ENCODE data around the gene THRSP. TPM values are rescaled to one million over a fixed set of nuclear protein-coding genes. Genes with fewer than 3 reads are reported as not detected.
A peak's percentile ranks its signal among the peaks of the same experiment; 100 is the strongest.

THRSP gene
- total RNA-seq, 2 donors from 2014 or later, result not detected

DNA sequence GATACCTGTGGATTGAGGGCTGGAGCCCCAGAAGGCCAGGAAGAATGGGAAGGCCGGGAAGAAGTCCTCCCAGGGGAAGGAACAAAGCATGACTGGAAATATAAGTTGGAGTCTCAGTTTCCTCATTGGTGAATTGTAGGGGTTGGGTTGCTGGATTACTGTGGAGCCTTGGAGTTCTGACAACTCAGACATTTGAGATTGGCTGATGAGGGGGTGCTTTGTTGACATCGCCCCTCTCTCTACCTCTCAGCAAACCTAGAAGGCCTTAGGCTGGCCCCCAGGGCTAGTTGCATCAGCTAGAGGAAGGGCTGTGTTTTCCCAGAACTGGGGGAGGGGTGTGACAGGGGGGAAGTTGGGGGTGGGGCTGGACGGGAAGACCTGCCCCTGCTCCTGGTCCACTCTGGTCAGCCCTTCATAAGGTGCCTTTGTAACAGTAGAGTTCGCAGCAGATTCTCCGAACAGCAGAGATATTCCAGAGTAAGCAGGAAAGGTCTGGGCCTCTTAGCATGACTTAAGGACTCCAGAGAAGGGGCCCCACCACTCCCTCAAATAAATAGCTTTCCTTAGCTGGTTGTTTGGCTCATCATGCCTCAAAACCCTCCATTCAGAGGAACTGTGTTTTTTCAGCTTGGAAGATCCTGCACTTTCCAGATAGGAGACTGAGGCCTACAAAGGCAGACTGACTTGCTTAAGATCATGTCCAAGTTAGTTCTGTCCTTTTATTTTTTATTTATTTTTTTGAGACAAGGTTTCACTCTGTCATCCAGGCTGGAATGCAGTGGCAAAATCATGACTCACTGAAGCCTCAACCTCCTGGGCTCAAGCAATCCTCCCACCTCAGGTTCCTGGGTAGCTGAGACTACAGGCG is 12.5 kb upstream of the THRSP start:
- 68 to 90% methylated on average over 3 to 4 of the region's 6 CpGs for WGBS, 2 experiments (ENCODE audit: insufficient coverage in 1 of 2, insufficient read length in 1 of 2)
- Mint-ChIP-seq H3K36me3 (ENCODE audit: low read depth) (no peaks in the 10 kb centered on the region), H3K4me1 (peaks cover 11% of the 10 kb centered on the region), H3K9me3 (no peaks in the 10 kb centered on the region), H3K4me3 (no peak overlapping the region), H3K27me3 (ENCODE audit: insufficient read depth) (no peaks in the 10 kb centered on the region), H3K27ac (peak overlapping the region; percentile 84)
- Histone ChIP-seq H3K27me3 (ENCODE audit: control insufficient read depth, insufficient read depth, low read length, poor library complexity, severe bottlenecking) (no peaks in the 10 kb centered on the region), H3K4me3 (ENCODE audit: low read length) (no peak overlapping the region), H3K9ac (ENCODE audit: extremely low read depth, low read length, poor library complexity, severe bottlenecking) (no peak overlapping the region), H3K9me3 (ENCODE audit: control insufficient read depth, low read length) (no peaks in the 10 kb centered on the region), H3K27ac (ENCODE audit: low read depth, low read length) (no peak overlapping the region), H3K4me1 (ENCODE audit: control insufficient read depth, insufficient read depth, low read length) (no peaks in the 10 kb centered on the region), H3K36me3 (ENCODE audit: control insufficient read depth, insufficient read depth, low read length) (no peaks in the 10 kb centered on the region)
- DNase-seq, result peak; percentile 73
- TF ChIP-seq, protein P1, sequence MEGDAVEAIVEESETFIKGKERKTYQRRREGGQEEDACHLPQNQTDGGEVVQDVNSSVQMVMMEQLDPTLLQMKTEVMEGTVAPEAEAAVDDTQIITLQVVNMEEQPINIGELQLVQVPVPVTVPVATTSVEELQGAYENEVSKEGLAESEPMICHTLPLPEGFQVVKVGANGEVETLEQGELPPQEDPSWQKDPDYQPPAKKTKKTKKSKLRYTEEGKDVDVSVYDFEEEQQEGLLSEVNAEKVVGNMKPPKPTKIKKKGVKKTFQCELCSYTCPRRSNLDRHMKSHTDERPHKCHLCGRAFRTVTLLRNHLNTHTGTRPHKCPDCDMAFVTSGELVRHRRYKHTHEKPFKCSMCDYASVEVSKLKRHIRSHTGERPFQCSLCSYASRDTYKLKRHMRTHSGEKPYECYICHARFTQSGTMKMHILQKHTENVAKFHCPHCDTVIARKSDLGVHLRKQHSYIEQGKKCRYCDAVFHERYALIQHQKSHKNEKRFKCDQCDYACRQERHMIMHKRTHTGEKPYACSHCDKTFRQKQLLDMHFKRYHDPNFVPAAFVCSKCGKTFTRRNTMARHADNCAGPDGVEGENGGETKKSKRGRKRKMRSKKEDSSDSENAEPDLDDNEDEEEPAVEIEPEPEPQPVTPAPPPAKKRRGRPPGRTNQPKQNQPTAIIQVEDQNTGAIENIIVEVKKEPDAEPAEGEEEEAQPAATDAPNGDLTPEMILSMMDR (conservative IDR thresholded peaks at IDR 0.05), result no peak

DNA sequence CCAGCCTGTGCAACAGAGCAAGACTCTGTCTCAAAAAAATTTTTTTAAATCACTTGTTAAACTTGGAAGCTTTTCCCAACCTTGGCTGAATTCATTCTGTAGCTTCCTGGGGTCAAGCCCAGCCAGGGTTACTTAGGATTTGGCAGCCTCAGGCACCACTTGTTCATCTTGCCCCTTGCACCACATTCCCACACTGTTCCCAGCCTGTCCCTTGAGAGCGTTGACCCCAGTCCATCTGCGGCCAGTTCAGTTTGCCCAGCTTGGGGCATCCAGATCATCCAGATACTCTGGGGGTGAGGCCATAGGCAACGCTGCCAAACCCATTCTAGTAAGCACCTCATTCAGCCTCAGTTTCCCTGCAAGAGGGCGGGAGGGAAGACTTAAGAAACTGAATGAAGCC is 8.7 kb upstream of the THRSP start:
- Histone ChIP-seq H3K9me3 (ENCODE audit: control insufficient read depth, low read length) (no peaks in the 10 kb centered on the region), H3K36me3 (ENCODE audit: control insufficient read depth, insufficient read depth, low read length) (no peaks in the 10 kb centered on the region), H3K4me1 (ENCODE audit: control insufficient read depth, insufficient read depth, low read length) (no peaks in the 10 kb centered on the region), H3K27ac (ENCODE audit: low read depth, low read length) (no peak overlapping the region), H3K9ac (ENCODE audit: extremely low read depth, low read length, poor library complexity, severe bottlenecking) (no peak overlapping the region), H3K4me3 (ENCODE audit: low read length) (no peak overlapping the region), H3K27me3 (ENCODE audit: control insufficient read depth, insufficient read depth, low read length, poor library complexity, severe bottlenecking) (no peaks in the 10 kb centered on the region)
- H3K9me3 Mint-ChIP-seq, result no peaks in the 10 kb centered on the region
- H3K4me3 Mint-ChIP-seq, result no peak overlapping the region
- no peaks in the 10 kb centered on the region for H3K27me3 Mint-ChIP-seq (ENCODE audit: insufficient read depth)
- H3K36me3 Mint-ChIP-seq (ENCODE audit: low read depth), result no peaks in the 10 kb centered on the region
- no peak for DNase-seq
- no peak overlapping the region for H3K27ac Mint-ChIP-seq
- H3K4me1 Mint-ChIP-seq, result peaks cover 9% of the 10 kb centered on the region
- 93 to 100% methylated on average over 2 to 4 of the region's 4 CpGs for WGBS, 2 experiments (ENCODE audit: insufficient coverage in 1 of 2, insufficient read length in 1 of 2)
- TF ChIP-seq, protein P1 (conservative IDR thresholded peaks at IDR 0.05), result no peak

DNA sequence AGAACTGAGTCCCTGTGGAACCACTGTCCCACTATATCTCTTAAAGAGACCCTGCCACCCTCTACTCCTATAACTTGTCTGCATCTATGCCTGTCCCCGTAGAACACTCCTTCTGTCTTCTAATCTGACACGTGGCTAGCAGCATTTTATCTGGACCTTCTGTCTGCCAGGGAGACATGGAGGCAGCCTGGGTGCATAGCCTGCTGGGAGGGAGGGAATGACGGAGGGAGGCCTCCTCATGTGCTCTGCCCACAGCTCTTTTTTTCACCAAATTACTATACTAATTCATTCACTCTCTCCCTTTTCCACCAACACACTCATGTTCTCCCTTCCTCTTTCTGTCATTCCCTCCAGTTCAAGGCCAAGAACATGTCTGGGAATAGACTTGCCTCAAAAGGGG is 7.6 kb upstream of the THRSP start:
- H3K4me3 Mint-ChIP-seq, result no peak overlapping the region
- H3K36me3 Mint-ChIP-seq (ENCODE audit: low read depth), result no peaks in the 10 kb centered on the region
- WGBS, 2 experiments (ENCODE audit: insufficient coverage in 1 of 2, insufficient read length in 1 of 2), result 77 to 82% methylated on average over 2 of the region's 3 CpGs
- Histone ChIP-seq H3K9me3 (ENCODE audit: control insufficient read depth, low read length) (no peaks in the 10 kb centered on the region), H3K27me3 (ENCODE audit: control insufficient read depth, insufficient read depth, low read length, poor library complexity, severe bottlenecking) (no peaks in the 10 kb centered on the region), H3K4me1 (ENCODE audit: control insufficient read depth, insufficient read depth, low read length) (no peaks in the 10 kb centered on the region), H3K9ac (ENCODE audit: extremely low read depth, low read length, poor library complexity, severe bottlenecking) (no peak overlapping the region), H3K36me3 (ENCODE audit: control insufficient read depth, insufficient read depth, low read length) (no peaks in the 10 kb centered on the region), H3K27ac (ENCODE audit: low read depth, low read length) (no peak overlapping the region), H3K4me3 (ENCODE audit: low read length) (no peak overlapping the region)
- no peaks in the 10 kb centered on the region for H3K27me3 Mint-ChIP-seq (ENCODE audit: insufficient read depth)
- peaks cover 3% of the 10 kb centered on the region for H3K4me1 Mint-ChIP-seq
- no peaks in the 10 kb centered on the region for H3K9me3 Mint-ChIP-seq
- H3K27ac Mint-ChIP-seq, result no peak overlapping the region
- DNase-seq, result no peak
- TF ChIP-seq, protein P1 (conservative IDR thresholded peaks at IDR 0.05), result no peak

Data from endodermal cell (in vitro differentiated cells).